ENCODE results near the gene CC2D2A.

CC2D2A gene

DNA sequence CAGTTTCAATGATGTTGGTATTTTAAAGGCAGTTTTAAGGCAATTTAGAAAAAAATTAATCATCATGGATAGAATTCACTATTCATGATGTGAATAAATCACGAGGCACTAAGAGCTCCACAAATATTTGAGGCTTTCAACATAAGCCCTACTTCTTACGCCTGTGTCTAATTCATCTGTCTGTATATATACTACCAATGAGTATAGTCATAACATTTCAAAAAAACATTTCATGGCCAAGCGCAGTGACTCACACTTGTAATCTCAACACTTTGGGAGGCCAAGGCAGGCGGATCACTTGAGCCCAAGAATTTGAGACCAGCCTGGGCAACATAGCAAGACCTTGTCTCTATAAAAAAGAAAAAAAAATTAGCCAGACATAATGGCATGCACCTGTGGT lies 129.0 kb downstream of the CC2D2A start:
- Histone ChIP-seq H3K36me3 (ENCODE audit: low read length) (no peaks in the 10 kb centered on the region), H3K27me3 (ENCODE audit: low read length) (no peaks in the 10 kb centered on the region), H3K79me2 (ENCODE audit: insufficient read depth, low read length) (no peaks in the 10 kb centered on the region), H2AFZ (ENCODE audit: low read depth, low read length, severe bottlenecking) (no peak overlapping the region), H3K9ac (ENCODE audit: low read length) (no peak overlapping the region), H3K27ac (ENCODE audit: low read depth, low read length) (no peak overlapping the region), H3F3A (ENCODE audit: insufficient read depth) (no peaks in the 10 kb centered on the region), H3K4me2 (ENCODE audit: low read depth, low read length, poor library complexity, severe bottlenecking) (no peak overlapping the region), H3K9me2 (replicated peaks; ENCODE audit: insufficient read depth, low read length) (no peaks in the 10 kb centered on the region), H3K4me3 (ENCODE audit: insufficient read depth, low read length, poor library complexity, severe bottlenecking) (no peak overlapping the region), H3K9me3 (ENCODE audit: insufficient read depth, low read length) (no peaks in the 10 kb centered on the region), H4K20me1 (ENCODE audit: low read depth, low read length) (no peaks in the 10 kb centered on the region)
- TF ChIP-seq EZH2phosphoT487 (conservative IDR thresholded peaks at IDR 0.05; ENCODE audit: low read length), result no peak
- TF ChIP-seq CTCF (IDR thresholded peaks at IDR 0.05; ENCODE audit: insufficient read depth, low read length, poor library complexity, severe bottlenecking), result no peak

DNA sequence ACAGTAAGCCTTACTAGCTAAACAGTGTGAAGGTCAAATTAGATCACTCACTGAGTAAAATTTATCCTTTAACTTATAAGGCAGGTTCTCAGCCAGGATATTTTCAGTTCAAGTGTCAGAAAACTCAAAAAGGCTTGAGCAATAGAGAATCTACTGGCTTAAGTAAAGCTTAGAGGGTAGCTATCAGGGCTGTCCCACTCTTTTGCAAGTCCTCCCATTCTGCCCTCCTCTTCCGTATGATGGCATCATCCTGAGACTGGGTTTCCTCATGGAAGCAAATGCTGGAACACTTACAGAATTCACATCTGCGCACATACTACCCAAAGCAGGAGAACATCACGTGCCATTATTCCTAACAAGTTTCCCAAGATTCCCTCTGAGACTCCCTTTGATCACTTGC lies 130.5 kb downstream of the CC2D2A start:
- no peaks in the 10 kb centered on the region for H3F3A ChIP-seq (ENCODE audit: insufficient read depth)
- H3K9me2 ChIP-seq (replicated peaks; ENCODE audit: insufficient read depth, low read length), result no peaks in the 10 kb centered on the region
- no peak overlapping the region for H3K9ac ChIP-seq (ENCODE audit: low read length)
- H3K36me3 ChIP-seq (ENCODE audit: low read length), result no peaks in the 10 kb centered on the region; the same call in 1 of the 2 replicates
- no peaks in the 10 kb centered on the region for H4K20me1 ChIP-seq (ENCODE audit: low read depth, low read length)
- H3K27me3 ChIP-seq (ENCODE audit: low read length), result no peaks in the 10 kb centered on the region
- no peaks in the 10 kb centered on the region for H3K9me3 ChIP-seq (ENCODE audit: insufficient read depth, low read length)
- no peak overlapping the region for H2AFZ ChIP-seq (ENCODE audit: low read depth, low read length, severe bottlenecking)
- no peak overlapping the region for H3K4me3 ChIP-seq (ENCODE audit: insufficient read depth, low read length, poor library complexity, severe bottlenecking)
- no peaks in the 10 kb centered on the region for H3K79me2 ChIP-seq (ENCODE audit: insufficient read depth, low read length)
- TF ChIP-seq EZH2phosphoT487 (conservative IDR thresholded peaks at IDR 0.05; ENCODE audit: low read length), result no peak
- no peak for TF ChIP-seq CTCF (IDR thresholded peaks at IDR 0.05; ENCODE audit: insufficient read depth, low read length, poor library complexity, severe bottlenecking)
- H3K27ac ChIP-seq (ENCODE audit: low read depth, low read length), result no peak overlapping the region
- no peak overlapping the region for H3K4me2 ChIP-seq (ENCODE audit: low read depth, low read length, poor library complexity, severe bottlenecking)

DNA sequence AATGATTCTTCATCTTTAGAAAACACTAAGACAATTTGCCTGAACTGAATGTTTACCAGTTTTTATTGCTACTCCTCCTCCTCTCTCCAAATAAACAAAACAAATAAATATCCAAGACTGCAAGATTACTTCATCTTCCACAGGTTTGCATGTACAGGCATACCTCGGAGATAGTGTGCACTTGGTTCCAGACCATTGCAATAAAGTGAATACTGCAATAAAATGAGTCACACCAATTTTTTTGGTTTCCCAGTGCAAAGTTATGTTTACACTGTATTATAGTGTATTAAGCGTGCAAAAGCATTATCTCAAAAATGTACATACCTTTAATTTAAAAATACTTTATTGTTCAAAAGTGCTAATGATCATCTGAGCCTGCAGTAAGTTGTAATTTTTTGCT lies 132.2 kb downstream of the CC2D2A start:
- H3K27ac ChIP-seq (ENCODE audit: low read depth, low read length), result no peak overlapping the region
- no peaks in the 10 kb centered on the region for H3K9me2 ChIP-seq (replicated peaks; ENCODE audit: insufficient read depth, low read length)
- H3K9me3 ChIP-seq (ENCODE audit: insufficient read depth, low read length), result no peaks in the 10 kb centered on the region
- no peaks in the 10 kb centered on the region for H4K20me1 ChIP-seq (ENCODE audit: low read depth, low read length)
- no peaks in the 10 kb centered on the region; the same call in 1 of the 2 replicates for H3K36me3 ChIP-seq (ENCODE audit: low read length)
- no peaks in the 10 kb centered on the region for H3F3A ChIP-seq (ENCODE audit: insufficient read depth)
- H3K79me2 ChIP-seq (ENCODE audit: insufficient read depth, low read length), result no peaks in the 10 kb centered on the region
- no peaks in the 10 kb centered on the region for H3K27me3 ChIP-seq (ENCODE audit: low read length)
- no peak overlapping the region for H3K9ac ChIP-seq (ENCODE audit: low read length)
- no peak overlapping the region for H2AFZ ChIP-seq (ENCODE audit: low read depth, low read length, severe bottlenecking)
- no peak overlapping the region for H3K4me3 ChIP-seq (ENCODE audit: insufficient read depth, low read length, poor library complexity, severe bottlenecking)
- H3K4me2 ChIP-seq (ENCODE audit: low read depth, low read length, poor library complexity, severe bottlenecking), result no peak overlapping the region
- no peak for TF ChIP-seq EZH2phosphoT487 (conservative IDR thresholded peaks at IDR 0.05; ENCODE audit: low read length)
- no peak for TF ChIP-seq CTCF (IDR thresholded peaks at IDR 0.05; ENCODE audit: insufficient read depth, low read length, poor library complexity, severe bottlenecking)
